Measurements from ENCODE around the gene PAX8. TPM values are rescaled to one million over a fixed set of nuclear protein-coding genes. Genes with fewer than 3 reads are reported as not detected.

Gene PAX8
- total RNA-seq, 1 donor from 2014 or later = not detected

- Histone ChIP-seq H3K27me3 (ENCODE audit: control insufficient read depth, insufficient read depth, low read length) (no peaks in the 10 kb centered on the region), H3K4me3 (ENCODE audit: low read depth, low read length) (no peak overlapping the region), H3K36me3 (ENCODE audit: control insufficient read depth, insufficient read depth, low read length) (peaks cover 6% of the 10 kb centered on the region)
- TF ChIP-seq, protein P1, sequence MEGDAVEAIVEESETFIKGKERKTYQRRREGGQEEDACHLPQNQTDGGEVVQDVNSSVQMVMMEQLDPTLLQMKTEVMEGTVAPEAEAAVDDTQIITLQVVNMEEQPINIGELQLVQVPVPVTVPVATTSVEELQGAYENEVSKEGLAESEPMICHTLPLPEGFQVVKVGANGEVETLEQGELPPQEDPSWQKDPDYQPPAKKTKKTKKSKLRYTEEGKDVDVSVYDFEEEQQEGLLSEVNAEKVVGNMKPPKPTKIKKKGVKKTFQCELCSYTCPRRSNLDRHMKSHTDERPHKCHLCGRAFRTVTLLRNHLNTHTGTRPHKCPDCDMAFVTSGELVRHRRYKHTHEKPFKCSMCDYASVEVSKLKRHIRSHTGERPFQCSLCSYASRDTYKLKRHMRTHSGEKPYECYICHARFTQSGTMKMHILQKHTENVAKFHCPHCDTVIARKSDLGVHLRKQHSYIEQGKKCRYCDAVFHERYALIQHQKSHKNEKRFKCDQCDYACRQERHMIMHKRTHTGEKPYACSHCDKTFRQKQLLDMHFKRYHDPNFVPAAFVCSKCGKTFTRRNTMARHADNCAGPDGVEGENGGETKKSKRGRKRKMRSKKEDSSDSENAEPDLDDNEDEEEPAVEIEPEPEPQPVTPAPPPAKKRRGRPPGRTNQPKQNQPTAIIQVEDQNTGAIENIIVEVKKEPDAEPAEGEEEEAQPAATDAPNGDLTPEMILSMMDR (IDR thresholded peaks at IDR 0.05; ENCODE audit: insufficient read depth, low read length, severe bottlenecking) = no peak
- FAIRE-seq (no peak), DNase-seq (ENCODE audit: low read depth) (no peak)
Observed at GRCh38 chr2:113187771-113188170, 91.0 kb downstream of the PAX8 start.

DNA sequence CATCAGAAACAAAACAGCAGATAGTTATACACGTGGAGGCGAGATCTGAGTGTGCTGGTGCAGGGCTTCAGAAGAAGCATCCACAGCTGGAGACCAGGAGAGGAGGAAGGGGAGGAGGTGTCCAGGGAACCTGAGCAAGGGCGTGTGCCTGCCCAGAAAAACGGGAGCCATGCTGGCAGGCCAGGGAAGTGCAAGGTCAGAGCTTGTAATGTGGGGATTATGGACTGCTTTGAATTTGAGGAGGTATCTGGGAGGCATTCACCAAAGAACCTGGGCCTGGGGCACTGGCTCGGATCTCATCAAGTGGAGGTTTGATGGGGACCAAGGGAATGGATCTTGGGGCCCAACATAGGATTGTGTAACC is 92.3 kb downstream of the PAX8 start:
- DNase-seq (ENCODE audit: low read depth) (no peak), FAIRE-seq (no peak)
- H3K27me3 ChIP-seq (ENCODE audit: control insufficient read depth, insufficient read depth, low read length) = no peaks in the 10 kb centered on the region
- TF ChIP-seq, protein P1 (IDR thresholded peaks at IDR 0.05; ENCODE audit: insufficient read depth, low read length, severe bottlenecking) = no peak
- no peak overlapping the region for H3K4me3 ChIP-seq (ENCODE audit: low read depth, low read length)
- peaks cover 8% of the 10 kb centered on the region for H3K36me3 ChIP-seq (ENCODE audit: control insufficient read depth, insufficient read depth, low read length)

- FAIRE-seq = no peak
- H3K27me3 ChIP-seq (ENCODE audit: control insufficient read depth, insufficient read depth, low read length) = no peaks in the 10 kb centered on the region
- TF ChIP-seq, protein P1 (IDR thresholded peaks at IDR 0.05; ENCODE audit: insufficient read depth, low read length, severe bottlenecking) = no peak
- no peak for DNase-seq (ENCODE audit: low read depth)
- no peak overlapping the region for H3K4me3 ChIP-seq (ENCODE audit: low read depth, low read length)
- peaks cover 7% of the 10 kb centered on the region for H3K36me3 ChIP-seq (ENCODE audit: control insufficient read depth, insufficient read depth, low read length)
Observed at GRCh38 chr2:113185664-113186432, 92.9 kb downstream of the PAX8 start.

DNA sequence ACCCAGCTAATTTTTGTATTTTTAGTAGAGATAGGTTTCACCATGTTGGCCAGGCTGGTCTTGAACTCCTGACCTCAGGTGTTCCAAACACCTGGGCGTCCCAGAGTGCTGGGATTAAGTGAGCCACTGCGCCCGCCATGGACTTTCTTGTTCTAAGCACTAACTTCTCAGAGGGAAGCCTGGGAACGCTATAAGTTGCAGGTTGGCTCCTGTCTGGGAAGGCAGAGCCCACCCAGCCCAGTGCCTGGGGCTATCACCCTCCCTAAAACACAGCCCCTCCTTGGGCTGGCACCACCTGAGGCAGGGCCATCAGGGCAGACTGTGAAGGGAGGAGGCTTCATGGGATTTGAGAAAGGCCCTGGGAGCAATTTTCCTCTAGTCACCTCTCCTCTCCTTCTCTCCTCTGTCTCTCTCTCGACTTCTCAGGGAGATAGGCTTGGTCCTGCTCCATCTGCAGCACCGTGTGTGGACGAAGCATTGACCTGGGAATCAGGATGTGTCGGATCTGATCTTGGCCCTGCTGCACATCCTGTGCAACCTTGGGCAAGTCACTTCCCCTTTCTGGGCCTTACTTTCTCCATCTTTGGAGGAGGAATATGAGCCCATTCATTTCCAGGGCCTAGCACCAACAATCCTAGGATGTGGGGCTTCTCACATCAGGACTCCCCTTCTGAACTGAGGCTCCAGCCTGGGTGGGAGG is 94.0 kb downstream of the PAX8 start:
- H3K4me3 ChIP-seq (ENCODE audit: low read depth, low read length) = no peak overlapping the region
- DNase-seq (ENCODE audit: low read depth) = no peak
- no peaks in the 10 kb centered on the region for H3K27me3 ChIP-seq (ENCODE audit: control insufficient read depth, insufficient read depth, low read length)
- FAIRE-seq = no peak
- peaks cover 7% of the 10 kb centered on the region for H3K36me3 ChIP-seq (ENCODE audit: control insufficient read depth, insufficient read depth, low read length)
- TF ChIP-seq, protein P1 (IDR thresholded peaks at IDR 0.05; ENCODE audit: insufficient read depth, low read length, severe bottlenecking) = no peak

DNA sequence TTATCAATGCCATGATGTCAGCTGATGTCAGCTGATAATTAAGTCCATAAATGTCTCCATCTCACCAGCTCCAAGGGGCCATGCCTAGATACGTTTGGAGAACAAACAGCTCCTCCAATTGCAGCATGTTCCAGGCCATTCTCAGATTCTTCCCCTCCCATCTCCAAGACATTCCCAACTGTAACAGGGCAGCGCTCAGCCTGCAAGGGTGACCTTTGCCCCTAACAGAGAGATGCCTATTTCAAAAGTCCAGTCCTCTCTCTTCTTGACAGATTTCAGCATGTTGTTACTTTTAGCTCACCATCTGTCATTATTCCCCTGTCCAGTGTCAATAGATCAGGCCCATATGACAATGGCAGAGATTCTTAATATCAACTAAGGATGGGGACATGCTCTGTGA is 95.0 kb downstream of the PAX8 start:
- no peak for FAIRE-seq

More for the DNA sequence above, 95.0 kb downstream of the PAX8 start:
- TF ChIP-seq, protein P1 (IDR thresholded peaks at IDR 0.05; ENCODE audit: insufficient read depth, low read length, severe bottlenecking) = no peak
- H3K27me3 ChIP-seq (ENCODE audit: control insufficient read depth, insufficient read depth, low read length) = no peaks in the 10 kb centered on the region
- DNase-seq (ENCODE audit: low read depth) = no peak
- peaks cover 7% of the 10 kb centered on the region for H3K36me3 ChIP-seq (ENCODE audit: control insufficient read depth, insufficient read depth, low read length)
- H3K4me3 ChIP-seq (ENCODE audit: low read depth, low read length) = no peak overlapping the region
